Transverse colon (tissue), 3 donors: Measurements from ENCODE around the gene IGLL1.

ENCODE experiments used
- EP300 ChIP-seq: sonication (generic); formaldehyde crosslinking; IDR thresholded peaks from one replicate; pipeline ENCODE4 v1.6.1; 2017; ENCODE audit warnings: antibody characterized with exemption, low read depth
- TF ChIP-seq, protein P1 (sequence below), 5 experiments: fragments of 200-600 bp in 3 of 5; fragments of 450-650 bp in 2 of 5; sonication (generic) in 3 of 5; IDR thresholded peaks; 1 replicate in 2 of 5; 2 replicates in 3 of 5; pipeline ENCODE4 v1.5.1; 2016 to 2017; ENCODE audit warnings: antibody characterized with exemption in 5 of 5, inconsistent platforms in 3 of 5, mild to moderate bottlenecking in 2 of 5, moderate library complexity in 1 of 5

GRCh38 chr22:23525510-23525909 lies 54.6 kb downstream of the IGLL1 start:
- TF ChIP-seq, protein P1, sequence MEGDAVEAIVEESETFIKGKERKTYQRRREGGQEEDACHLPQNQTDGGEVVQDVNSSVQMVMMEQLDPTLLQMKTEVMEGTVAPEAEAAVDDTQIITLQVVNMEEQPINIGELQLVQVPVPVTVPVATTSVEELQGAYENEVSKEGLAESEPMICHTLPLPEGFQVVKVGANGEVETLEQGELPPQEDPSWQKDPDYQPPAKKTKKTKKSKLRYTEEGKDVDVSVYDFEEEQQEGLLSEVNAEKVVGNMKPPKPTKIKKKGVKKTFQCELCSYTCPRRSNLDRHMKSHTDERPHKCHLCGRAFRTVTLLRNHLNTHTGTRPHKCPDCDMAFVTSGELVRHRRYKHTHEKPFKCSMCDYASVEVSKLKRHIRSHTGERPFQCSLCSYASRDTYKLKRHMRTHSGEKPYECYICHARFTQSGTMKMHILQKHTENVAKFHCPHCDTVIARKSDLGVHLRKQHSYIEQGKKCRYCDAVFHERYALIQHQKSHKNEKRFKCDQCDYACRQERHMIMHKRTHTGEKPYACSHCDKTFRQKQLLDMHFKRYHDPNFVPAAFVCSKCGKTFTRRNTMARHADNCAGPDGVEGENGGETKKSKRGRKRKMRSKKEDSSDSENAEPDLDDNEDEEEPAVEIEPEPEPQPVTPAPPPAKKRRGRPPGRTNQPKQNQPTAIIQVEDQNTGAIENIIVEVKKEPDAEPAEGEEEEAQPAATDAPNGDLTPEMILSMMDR (IDR thresholded peaks at IDR 0.05) = no peak
- no peak for TF ChIP-seq EP300
